HL-60 (cell line): ENCODE measurements around the gene TRAF1.

Experiments used
- DNase-seq, 2 experiments: peaks; one replicate each; pipeline ENCODE4 v3.0.0-alpha.2; 2010 to 2020; ENCODE audit warnings: low read depth in 1 of 2, low spot score in 1 of 2
- H3K27ac ChIP-seq: fragments of 250-450 bp; sonication (Bioruptor Pico); replicated peaks from 2 replicates; pipeline ENCODE4 v1.5.1; 2020; ENCODE audit warnings: mild to moderate bottlenecking, moderate library complexity
- H3K27me3 ChIP-seq: fragments of 250-450 bp; sonication (Bioruptor Pico); 2 replicates; pipeline ENCODE4 v1.5.1; 2021; ENCODE audit warnings: mild to moderate bottlenecking, moderate library complexity; ENCODE audit not compliant: insufficient read depth, poor library complexity, severe bottlenecking
- H3K4me3 ChIP-seq: replicated peaks from 2 replicates; pipeline ENCODE4 v1.5.1; 2011; ENCODE audit warnings: mild to moderate bottlenecking, control low read depth, low read length; ENCODE audit not compliant: insufficient read depth
- GABPA ChIP-seq: IDR thresholded peaks from 2 replicates; pipeline ENCODE4 v1.6.1; 2012; ENCODE audit warnings: low read depth
- POLR2AphosphoS5 ChIP-seq: IDR thresholded peaks from 2 replicates; pipeline ENCODE4 v1.6.1; 2012; ENCODE audit warnings: low read depth
- SPI1 ChIP-seq: IDR thresholded peaks from 2 replicates; pipeline ENCODE4 v1.6.1; 2012; ENCODE audit warnings: low read depth, mild to moderate bottlenecking, borderline replicate concordance
- TF ChIP-seq, protein P1 (sequence below): IDR thresholded peaks from 2 replicates; pipeline ENCODE4 v1.6.1; 2012; ENCODE audit warnings: low read depth; ENCODE audit not compliant: insufficient replicate concordance
- TF ChIP-seq, protein P2 (sequence below): IDR thresholded peaks from one replicate; pipeline ENCODE4 v1.5.1; 2011; ENCODE audit warnings: low read length, control low read depth, inconsistent platforms; ENCODE audit not compliant: insufficient read depth

Gene TRAF1

DNA sequence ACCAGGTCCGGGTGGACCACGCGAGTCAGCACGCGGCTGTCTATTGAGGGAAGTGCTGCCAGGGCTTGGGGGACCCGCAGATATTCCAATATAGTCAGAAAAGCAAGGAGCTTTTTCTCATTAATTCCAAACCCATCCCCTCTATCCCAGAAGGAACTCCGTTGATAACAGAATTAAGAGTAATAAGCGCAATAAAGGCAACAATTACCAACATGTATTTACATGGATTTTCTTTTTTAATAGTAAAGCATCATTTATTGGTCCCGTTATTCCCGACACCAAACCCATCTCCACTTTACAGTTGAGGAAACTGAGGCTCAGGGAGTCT lies 57.3 kb downstream of the TRAF1 start:
- TF ChIP-seq GABPA (no peak), SPI1 (no peak), POLR2AphosphoS5 (no peak)
- TF ChIP-seq, protein P1, sequence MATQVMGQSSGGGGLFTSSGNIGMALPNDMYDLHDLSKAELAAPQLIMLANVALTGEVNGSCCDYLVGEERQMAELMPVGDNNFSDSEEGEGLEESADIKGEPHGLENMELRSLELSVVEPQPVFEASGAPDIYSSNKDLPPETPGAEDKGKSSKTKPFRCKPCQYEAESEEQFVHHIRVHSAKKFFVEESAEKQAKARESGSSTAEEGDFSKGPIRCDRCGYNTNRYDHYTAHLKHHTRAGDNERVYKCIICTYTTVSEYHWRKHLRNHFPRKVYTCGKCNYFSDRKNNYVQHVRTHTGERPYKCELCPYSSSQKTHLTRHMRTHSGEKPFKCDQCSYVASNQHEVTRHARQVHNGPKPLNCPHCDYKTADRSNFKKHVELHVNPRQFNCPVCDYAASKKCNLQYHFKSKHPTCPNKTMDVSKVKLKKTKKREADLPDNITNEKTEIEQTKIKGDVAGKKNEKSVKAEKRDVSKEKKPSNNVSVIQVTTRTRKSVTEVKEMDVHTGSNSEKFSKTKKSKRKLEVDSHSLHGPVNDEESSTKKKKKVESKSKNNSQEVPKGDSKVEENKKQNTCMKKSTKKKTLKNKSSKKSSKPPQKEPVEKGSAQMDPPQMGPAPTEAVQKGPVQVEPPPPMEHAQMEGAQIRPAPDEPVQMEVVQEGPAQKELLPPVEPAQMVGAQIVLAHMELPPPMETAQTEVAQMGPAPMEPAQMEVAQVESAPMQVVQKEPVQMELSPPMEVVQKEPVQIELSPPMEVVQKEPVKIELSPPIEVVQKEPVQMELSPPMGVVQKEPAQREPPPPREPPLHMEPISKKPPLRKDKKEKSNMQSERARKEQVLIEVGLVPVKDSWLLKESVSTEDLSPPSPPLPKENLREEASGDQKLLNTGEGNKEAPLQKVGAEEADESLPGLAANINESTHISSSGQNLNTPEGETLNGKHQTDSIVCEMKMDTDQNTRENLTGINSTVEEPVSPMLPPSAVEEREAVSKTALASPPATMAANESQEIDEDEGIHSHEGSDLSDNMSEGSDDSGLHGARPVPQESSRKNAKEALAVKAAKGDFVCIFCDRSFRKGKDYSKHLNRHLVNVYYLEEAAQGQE, result no peak
- TF ChIP-seq, protein P2, sequence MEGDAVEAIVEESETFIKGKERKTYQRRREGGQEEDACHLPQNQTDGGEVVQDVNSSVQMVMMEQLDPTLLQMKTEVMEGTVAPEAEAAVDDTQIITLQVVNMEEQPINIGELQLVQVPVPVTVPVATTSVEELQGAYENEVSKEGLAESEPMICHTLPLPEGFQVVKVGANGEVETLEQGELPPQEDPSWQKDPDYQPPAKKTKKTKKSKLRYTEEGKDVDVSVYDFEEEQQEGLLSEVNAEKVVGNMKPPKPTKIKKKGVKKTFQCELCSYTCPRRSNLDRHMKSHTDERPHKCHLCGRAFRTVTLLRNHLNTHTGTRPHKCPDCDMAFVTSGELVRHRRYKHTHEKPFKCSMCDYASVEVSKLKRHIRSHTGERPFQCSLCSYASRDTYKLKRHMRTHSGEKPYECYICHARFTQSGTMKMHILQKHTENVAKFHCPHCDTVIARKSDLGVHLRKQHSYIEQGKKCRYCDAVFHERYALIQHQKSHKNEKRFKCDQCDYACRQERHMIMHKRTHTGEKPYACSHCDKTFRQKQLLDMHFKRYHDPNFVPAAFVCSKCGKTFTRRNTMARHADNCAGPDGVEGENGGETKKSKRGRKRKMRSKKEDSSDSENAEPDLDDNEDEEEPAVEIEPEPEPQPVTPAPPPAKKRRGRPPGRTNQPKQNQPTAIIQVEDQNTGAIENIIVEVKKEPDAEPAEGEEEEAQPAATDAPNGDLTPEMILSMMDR, result no peak
- Histone ChIP-seq H3K27me3 (no peaks in the 10 kb centered on the region), H3K27ac (peak overlapping the region; percentile 62), H3K4me3 (peak overlapping the region; percentile 39)
- no peak for DNase-seq

DNA sequence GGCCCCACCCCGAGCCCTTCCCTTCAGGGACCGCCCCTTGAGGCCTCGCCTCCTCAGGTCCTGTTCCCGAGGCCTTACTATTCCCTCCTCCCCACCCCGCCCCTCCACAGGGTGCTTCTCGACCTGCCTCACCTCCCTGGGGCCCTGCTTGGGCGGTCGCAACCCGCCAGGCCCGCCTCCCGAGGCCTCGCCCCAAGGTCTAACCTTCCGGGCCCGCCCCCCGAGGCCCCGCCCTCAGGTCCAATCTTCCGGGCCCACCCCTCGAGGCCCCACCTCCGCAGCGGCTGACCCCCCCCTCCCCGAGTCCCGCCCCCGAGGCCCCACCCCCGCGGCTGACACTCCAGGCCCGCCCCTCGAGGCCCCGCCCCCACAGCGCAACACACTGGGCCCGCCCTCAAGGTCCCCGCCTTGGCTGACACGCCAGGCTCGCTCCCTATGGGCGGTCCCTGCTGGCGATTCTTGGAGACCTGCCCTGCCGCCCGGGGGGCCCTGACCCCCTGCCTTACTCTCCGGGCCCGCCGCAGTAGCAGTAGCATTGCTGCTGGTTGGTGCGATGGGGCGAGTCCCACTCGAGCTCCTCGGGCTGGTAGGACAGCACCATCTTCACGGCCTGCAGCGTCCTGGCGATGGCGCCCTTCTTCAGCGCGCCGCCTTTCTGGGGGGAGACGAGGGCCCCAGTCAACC lies 57.8 kb downstream of the TRAF1 start:
- Histone ChIP-seq H3K27me3 (no peaks in the 10 kb centered on the region), H3K27ac (peak overlapping the region; percentile 62), H3K4me3 (peak overlapping the region; percentile 43)
- TF ChIP-seq GABPA, result no peak
- TF ChIP-seq POLR2AphosphoS5, result peak; percentile 49
- TF ChIP-seq, protein P2, result peak; percentile 28
- peak; percentile 93 to 97 for DNase-seq

DNA sequence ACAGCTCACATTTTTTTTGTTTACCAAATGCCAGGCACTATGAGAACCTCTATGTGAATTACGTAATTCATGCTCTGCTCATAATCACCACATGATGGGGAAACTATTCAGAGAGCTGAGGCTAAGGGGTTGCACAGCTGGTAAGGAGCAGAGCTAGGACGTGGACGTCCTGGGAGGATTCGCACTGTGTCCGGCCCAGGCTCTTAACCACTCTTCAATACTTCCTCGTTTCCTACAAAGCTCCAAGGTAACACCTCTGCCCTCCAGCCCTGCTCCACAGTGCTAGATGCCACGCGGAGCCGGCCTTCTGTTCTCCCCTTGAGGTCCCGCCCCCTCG lies 58.3 kb downstream of the TRAF1 start:
- peak overlapping the region; percentile 56 for H3K27ac ChIP-seq
- no peaks in the 10 kb centered on the region for H3K27me3 ChIP-seq
- TF ChIP-seq GABPA, result no peak
- TF ChIP-seq SPI1, result no peak
- TF ChIP-seq POLR2AphosphoS5, result no peak
- TF ChIP-seq, protein P2, result no peak
- TF ChIP-seq, protein P1, result no peak
- H3K4me3 ChIP-seq, result peak overlapping the region; percentile 43
- peak in 1 of 2 experiments; percentile 78 for DNase-seq
